Islet of Langerhans (tissue), 1 donor: ENCODE data around the gene SLC5A4.

Experiments
- FAIRE-seq: peaks from one replicate; lab custom pipeline; 2011; peaks lifted over from hg19 to GRCh38; lab: Jason Lieb, UNC

SLC5A4 gene

GRCh38 chr22:32232191-32232830, 22.8 kb downstream of the SLC5A4 start:
- FAIRE-seq: no peak

DNA sequence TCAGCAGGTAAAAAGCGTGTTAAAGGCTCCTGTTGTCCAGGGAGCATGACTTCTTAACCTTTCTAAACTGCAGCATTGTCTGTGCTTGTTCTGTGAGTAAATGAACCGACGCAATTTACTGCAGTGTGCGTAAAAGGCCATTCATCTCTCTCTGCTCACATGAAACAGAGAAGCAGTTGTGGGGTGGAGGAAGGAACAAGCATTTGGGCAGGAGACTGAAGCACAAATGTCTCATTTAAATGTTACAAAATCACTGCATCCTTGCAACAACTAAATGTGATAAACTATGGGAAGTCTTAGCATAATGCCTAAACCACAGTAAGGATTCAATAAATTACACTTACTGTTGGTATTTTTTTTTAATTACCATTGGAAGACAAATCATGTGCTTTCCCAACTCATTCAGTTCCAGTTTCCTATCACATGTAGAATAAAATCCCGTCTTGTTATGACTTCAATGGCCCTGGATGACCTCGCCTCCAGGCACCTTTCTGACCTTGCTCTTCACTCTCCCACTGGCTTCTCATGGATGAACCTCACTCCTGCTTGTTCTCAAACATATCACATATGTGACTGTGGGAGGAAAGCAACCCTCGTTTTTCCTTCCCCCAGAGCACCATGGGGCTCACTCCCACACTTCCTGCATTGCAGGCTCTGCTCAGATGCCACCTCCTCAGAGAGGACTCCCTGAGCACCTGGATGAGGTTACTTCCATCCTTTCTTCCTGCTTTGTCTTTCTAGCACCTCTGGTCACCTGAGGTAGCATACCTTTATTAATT, 28.6 kb downstream of the SLC5A4 start:
- no peak for FAIRE-seq

GRCh38 chr22:32222991-32223390, 32.2 kb downstream of the SLC5A4 start:
- no peak for FAIRE-seq

DNA sequence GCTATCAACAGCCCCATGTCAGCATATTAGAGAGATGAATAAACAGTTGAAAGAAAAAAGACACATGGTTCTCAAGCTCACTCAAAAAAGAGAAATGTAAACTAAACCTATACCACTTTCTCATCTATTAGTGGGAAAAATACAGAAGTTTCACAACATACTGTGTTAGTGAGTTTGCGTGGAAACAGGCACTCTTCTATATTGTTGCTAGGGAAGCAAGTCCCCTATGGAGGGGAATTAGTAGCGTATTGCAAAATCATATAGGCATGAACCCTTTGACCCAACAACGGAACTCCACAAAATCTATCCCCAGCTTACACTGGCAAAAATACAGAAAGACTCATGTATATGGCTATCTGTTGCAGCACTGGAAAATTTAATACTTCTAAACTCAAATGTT, 36.1 kb downstream of the SLC5A4 start:
- no peak for FAIRE-seq

- no peak for FAIRE-seq
These were observed 36.7 kb downstream of the SLC5A4 start for GRCh38 chr22:32218470-32218869.

- peak; percentile 13 for FAIRE-seq
These were observed 37.7 kb downstream of the SLC5A4 start for GRCh38 chr22:32217465-32217864.

- no peak for FAIRE-seq
These were observed 38.2 kb downstream of the SLC5A4 start for GRCh38 chr22:32216911-32217310.

- FAIRE-seq: no peak
These were observed 44.1 kb downstream of the SLC5A4 start for GRCh38 chr22:32211011-32211410.

GRCh38 chr22:32208681-32209080, 46.5 kb downstream of the SLC5A4 start:
- FAIRE-seq: no peak

DNA sequence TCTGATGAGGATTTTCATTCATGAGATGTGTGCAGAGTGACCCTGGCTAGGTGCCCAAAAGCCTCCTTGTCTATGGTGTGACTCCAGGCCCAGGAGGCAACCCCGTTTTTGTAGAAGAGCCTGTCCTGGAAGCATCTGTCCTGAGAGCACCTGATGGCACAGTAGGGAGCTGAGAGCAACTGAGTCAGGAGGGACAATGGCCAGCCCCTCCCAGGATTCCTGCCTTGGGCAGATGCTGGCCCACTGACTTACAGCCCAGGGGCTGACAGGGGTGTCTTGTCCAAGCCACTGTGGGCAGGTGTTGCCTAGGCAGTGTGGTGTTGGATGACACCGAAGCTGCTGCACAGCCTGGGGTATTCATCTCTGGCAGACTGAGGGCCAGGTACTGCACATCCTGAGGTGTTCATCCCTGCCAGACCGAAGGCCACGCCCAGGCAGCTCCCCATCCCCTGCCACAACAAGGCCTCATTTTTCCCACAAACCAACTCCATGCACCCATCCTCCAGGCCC, 47.1 kb downstream of the SLC5A4 start:
- no peak for FAIRE-seq

- FAIRE-seq: no peak
These were observed 48.1 kb downstream of the SLC5A4 start for GRCh38 chr22:32206774-32207758.

- no peak for FAIRE-seq
These were observed 49.0 kb downstream of the SLC5A4 start for GRCh38 chr22:32205974-32206773.

DNA sequence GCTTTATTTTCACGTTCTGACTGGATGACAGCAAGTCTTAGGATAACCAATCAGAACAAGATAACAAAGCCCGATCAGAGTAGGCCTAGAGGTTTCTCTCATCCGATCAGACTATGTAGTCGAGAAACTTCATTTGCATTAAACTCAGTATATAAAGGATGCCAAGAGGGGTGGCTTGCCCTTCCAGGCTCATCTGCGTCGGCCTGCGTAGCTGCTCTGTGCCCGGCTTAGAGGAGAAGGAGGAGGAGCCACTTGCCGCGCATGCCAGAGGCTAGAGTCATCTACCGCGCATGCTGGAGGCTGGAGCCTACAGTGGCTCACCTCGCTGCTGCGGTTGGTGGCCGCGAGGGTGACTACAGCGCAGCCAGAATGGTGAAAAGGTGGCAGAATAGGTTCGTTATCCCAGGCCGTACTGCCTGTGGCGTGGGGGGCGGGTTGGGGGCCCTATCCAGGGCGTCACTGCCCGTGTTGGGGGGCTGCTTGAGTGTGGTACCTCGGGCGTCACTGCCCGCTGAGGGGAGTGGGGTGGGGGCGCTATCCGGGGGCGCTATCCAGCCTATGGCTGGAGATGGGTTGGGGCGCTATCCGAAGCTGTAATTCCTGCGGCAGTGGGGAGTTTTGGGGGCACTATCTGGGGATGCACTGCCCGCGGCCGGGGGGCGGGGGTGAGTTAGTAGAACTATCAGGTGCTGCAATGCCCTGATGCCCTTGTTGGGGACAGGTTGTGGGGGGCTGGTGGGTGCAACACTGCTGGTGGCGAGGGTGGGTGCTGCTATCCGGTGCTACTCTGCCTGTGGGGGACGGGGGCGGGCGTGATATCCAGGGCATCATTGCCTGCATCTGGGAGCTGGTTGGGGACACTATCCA, 50.1 kb downstream of the SLC5A4 start, which contains the start of gene RFPL2:
Gene RFPL2 (minus strand): TSS at position 218 of the 867 bp plus-strand sequence. CDS start 2,622 bp downstream, outside the sequence.
- FAIRE-seq: no peak

GRCh38 chr22:32204040-32204855, 50.9 kb downstream of the SLC5A4 start:
- FAIRE-seq: no peak

DNA sequence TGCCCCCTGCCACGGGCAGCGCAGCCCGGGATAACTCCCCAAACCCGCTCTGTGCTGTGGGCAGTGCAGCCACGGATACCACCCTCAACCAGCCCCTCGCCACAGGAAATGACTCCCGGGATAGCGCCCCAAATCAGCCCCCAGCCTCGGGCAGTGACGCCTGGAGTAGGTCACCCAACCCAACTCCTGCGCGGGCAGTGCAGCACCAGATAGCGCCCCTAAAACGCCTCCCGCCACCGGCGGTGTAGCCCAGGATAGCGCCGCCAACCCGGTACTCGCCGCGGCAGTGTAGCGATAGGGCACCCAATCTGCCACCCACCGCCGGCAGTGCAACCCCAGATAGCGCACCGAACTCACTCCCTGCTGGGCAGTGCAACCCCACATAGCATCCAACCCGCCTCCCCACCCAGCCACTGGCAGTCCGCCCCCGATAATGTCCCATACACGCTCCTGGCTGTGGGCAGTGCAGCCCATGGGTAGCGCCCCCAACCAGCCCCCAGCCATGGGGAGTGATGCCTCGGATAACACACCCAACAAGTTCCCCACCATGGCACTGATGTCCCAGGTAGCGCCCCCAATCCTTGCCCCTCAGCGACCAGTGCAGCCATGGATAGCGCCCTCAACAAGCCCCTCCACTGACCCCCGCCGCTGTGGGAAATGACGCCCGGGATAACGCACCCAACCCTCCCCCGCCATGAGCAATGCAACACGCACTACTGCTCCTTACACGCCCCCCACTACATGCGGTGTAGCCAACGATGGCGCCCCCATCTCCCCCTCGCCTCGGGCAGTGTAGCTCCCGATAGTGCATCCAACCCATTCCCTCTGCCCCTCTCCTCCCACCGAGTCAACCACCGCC, 51.7 kb downstream of the SLC5A4 start:
- FAIRE-seq: no peak

DNA sequence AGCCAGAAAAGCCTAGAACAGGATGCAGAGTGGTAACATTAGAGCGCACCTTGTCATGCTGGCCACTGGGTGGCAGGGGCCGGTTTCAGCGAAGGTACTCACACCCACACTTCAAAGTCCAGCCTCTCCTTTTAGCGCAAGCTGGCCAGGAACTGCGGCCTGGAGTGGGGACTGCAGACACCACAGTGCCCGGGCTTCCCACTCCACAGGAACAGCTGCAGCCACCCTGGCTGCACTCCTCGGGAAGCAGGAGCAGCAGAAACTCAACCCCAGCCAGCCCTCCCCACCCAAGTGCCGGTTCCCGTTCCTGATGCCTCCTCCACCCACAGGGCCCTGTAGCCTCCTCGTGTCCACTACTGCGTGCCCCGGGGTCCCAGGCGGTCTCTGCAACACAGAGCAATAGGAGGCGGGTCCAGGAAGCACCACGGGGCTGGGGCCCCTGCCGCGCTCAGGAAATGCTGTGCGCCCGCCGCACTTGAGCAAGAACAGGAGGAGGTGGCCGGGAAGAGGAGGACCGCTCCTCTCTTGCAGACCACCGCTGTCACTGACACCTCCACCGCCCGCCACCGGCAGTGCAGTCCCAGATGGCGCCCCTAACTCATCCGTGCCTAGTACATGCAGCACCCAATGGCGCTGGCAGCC, 52.5 kb downstream of the SLC5A4 start:
- peak; percentile 21 for FAIRE-seq

- no peak for FAIRE-seq
These were observed 53.0 kb downstream of the SLC5A4 start for GRCh38 chr22:32202161-32202538.

GRCh38 chr22:32200752-32201151, 54.4 kb downstream of the SLC5A4 start:
- FAIRE-seq: no peak
